22Rv1 (cell line): ENCODE data around the gene DNM1L.

Experiments
- ZFX ChIP-seq: fragments of 450-650 bp; IDR thresholded peaks from 2 replicates; pipeline ENCODE4 v1.6.1; 2017; ENCODE audit warnings: antibody characterized with exemption, borderline replicate concordance
- TF ChIP-seq, protein P1 (sequence below): fragments of 450-650 bp; IDR thresholded peaks from 2 replicates; pipeline ENCODE4 v1.5.1; 2017; ENCODE audit warnings: mild to moderate bottlenecking

- TF ChIP-seq, protein P1, sequence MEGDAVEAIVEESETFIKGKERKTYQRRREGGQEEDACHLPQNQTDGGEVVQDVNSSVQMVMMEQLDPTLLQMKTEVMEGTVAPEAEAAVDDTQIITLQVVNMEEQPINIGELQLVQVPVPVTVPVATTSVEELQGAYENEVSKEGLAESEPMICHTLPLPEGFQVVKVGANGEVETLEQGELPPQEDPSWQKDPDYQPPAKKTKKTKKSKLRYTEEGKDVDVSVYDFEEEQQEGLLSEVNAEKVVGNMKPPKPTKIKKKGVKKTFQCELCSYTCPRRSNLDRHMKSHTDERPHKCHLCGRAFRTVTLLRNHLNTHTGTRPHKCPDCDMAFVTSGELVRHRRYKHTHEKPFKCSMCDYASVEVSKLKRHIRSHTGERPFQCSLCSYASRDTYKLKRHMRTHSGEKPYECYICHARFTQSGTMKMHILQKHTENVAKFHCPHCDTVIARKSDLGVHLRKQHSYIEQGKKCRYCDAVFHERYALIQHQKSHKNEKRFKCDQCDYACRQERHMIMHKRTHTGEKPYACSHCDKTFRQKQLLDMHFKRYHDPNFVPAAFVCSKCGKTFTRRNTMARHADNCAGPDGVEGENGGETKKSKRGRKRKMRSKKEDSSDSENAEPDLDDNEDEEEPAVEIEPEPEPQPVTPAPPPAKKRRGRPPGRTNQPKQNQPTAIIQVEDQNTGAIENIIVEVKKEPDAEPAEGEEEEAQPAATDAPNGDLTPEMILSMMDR, result peak; percentile 80
- TF ChIP-seq ZFX, result no peak
Measured at GRCh38 chr12:32671930-32672780, 6.9 kb upstream of the DNM1L start.
